GM12864 (cell line): Measurements from ENCODE around the gene SIPA1L3.

Source experiments
- DNase-seq: peaks from one replicate; pipeline ENCODE4 v3.0.0-alpha.2; 2011; ENCODE audit warnings: low read depth
- H3K4me3 ChIP-seq: 2 replicates; pipeline ENCODE4 v1.5.1; 2011; ENCODE audit warnings: mild to moderate bottlenecking, low read depth, low read length, control low read depth
- TF ChIP-seq, protein P1 (sequence below): IDR thresholded peaks from 2 replicates; pipeline ENCODE4 v1.5.1; 2011; ENCODE audit warnings: low read depth, mild to moderate bottlenecking, moderate library complexity, low read length, control low read depth, inconsistent platforms; ENCODE audit errors: missing control alignments

Gene SIPA1L3

DNA sequence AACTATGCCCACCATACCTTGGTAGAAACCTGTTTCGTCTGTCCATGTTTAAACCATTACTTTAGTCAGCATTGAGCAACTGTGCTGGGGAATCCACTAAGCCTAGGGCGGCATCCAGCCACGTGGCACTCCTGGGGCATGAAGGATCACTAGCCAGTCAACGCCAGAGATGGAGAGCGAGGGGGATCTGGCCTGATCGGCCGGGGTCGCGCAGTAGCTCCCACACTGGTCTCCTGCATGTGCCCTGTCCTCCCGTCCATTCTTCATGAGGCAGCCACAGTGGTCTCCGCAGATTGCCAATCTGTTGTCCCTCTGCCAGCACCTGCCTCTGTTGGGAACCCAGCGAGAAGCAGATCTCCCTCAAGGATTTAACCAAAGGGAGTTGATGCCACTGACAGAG is 207.6 kb downstream of the SIPA1L3 start:
- TF ChIP-seq, protein P1, sequence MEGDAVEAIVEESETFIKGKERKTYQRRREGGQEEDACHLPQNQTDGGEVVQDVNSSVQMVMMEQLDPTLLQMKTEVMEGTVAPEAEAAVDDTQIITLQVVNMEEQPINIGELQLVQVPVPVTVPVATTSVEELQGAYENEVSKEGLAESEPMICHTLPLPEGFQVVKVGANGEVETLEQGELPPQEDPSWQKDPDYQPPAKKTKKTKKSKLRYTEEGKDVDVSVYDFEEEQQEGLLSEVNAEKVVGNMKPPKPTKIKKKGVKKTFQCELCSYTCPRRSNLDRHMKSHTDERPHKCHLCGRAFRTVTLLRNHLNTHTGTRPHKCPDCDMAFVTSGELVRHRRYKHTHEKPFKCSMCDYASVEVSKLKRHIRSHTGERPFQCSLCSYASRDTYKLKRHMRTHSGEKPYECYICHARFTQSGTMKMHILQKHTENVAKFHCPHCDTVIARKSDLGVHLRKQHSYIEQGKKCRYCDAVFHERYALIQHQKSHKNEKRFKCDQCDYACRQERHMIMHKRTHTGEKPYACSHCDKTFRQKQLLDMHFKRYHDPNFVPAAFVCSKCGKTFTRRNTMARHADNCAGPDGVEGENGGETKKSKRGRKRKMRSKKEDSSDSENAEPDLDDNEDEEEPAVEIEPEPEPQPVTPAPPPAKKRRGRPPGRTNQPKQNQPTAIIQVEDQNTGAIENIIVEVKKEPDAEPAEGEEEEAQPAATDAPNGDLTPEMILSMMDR: no peak
- DNase-seq: no peak
- H3K4me3 ChIP-seq: no peak overlapping the region

DNA sequence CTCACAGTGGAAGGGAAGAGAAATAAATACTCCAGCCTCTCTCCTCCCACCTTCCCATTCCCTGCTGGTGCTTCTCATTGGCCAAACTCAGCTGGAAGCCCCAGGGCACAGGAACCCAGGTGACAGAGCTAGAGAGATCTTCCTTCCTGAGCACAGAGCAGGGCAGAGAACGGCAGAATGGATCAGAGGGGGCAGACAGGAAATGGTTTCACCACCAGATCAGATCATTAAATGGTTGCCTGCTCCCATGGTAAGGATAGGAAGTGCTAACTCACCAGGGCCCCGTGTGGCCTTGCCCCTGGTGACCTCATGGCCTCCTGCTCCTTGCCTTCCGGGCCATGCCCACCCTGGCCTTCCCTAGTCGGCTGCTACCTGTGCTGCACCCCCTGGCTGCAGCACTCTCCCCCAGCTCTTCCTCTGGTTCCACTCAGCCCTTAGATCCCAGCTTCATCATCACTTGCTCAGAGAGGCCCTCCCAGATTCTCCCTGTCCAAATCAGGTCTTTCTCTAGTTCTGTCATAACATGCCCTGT is 208.3 kb downstream of the SIPA1L3 start:
- no peak for DNase-seq
- TF ChIP-seq, protein P1: no peak
- no peak overlapping the region for H3K4me3 ChIP-seq

DNA sequence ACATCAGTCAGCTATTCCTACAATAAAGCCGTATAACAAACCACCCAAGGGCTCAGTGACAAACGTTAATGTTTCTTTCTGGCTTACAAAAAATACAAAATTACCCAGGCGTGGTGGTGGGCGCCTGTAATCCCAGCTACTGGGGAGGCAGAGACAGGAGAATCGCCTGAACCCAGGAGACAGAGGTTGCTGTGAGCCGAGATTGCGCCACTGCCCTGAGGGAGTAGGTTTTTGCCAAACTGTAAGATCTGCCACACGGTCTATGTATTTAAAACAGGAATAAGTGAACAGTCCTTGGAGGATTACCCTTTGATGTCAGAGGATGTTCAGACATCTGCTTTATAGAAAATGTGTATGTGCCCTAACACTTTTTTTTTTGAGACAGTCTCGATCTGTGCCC is 211.2 kb downstream of the SIPA1L3 start:
- no peak overlapping the region for H3K4me3 ChIP-seq
- TF ChIP-seq, protein P1: no peak
- DNase-seq: no peak

DNA sequence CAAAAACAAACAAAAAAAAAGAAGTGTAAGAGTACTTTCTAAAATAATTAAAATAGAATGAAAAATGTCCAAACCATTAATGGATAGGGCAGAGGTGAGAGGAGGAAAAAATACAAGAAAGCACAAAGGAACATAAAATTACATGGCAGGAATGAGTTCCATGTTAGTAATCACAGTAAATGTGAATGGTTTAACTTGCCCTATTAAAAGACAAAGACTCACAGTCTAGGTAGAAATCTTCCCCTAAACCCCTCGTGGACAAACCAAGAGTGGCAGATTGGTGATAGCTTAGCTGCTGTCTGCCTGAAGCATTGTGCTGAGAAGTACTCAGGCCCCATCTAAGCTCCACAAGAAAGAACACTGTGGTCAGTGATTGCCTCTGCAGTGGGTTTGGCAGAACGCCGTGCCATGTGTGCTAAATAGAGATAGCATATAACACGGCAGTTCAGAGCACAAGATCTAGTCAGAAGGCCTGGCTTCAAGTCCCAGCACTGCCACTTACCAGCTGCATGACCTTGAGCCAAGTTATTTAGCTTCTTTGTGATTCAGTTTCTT is 213.5 kb downstream of the SIPA1L3 start:
- H3K4me3 ChIP-seq: no peak overlapping the region
- TF ChIP-seq, protein P1: no peak
- no peak for DNase-seq

DNA sequence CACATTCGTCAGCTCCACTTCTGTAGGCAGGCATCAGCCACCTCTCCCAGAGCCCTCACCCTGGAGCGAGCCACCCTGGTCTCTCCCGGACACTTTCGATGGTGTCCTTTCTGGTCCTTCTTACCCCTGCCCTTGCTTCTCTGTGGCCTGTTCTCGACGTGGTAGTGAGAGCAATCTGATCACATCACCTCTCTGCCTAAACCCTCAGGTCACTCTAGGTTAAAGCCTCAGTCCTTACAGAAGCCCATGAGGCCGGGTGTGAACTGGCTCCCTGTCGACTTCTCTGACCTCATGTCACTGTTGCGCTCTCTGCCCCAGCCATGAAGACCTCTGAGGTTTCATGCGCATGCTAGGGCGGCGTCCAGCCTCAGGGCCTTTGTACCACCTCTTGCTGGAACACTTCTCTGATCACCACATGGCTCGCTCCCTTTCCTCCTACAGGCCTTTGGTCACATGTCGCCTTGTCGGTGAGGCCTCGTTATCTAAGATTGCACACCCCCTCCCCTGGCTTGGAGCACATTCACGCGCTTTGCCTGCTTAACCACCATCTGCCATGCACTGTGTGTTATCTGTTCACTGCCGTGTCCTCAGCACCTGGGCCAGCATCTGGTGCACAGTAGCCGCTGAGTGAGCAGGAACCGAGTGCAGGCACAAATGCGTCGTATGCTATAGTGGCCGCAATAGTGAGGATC is 215.5 kb downstream of the SIPA1L3 start:
- no peak for DNase-seq
- H3K4me3 ChIP-seq: no peak overlapping the region
- TF ChIP-seq, protein P1: no peak

DNA sequence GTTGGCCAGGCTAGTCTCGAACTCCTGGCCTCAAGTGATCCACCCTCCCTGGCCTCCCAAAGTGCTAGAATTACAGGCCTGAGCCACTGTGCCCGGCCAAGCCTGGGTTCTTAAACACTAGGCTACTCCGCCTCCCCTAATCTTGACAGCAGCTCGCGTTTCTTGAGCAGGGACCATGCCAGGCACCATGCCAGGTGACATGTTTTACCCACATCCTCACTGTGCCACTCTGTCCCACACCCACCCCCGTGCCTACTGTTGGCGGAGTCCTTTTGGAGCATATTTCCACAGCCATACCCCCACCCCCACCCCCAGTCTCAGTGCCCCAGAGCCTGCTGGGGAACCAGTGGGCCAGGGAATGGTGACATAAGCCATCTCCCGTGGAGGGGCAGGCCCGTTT is 218.2 kb downstream of the SIPA1L3 start:
- TF ChIP-seq, protein P1: no peak
- no peak for DNase-seq

DNA sequence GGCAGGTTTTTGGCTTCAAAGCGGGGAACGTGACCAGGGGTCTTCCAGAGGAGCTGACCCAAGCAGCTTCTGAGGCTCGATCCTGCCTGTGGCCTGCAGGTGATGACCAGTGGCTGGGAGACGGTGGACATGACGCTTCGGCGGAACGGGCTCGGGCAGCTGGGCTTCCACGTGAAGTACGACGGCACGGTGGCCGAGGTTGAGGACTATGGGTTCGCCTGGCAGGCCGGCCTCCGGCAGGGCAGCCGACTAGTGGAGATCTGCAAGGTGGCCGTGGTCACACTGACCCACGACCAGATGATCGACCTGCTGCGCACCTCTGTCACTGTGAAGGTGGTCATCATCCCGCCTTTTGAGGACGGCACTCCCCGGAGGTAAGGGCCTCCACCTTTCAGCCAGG is 223.4 kb downstream of the SIPA1L3 start:
- no peak for DNase-seq
- no peak overlapping the region for H3K4me3 ChIP-seq
- TF ChIP-seq, protein P1: no peak

More for the DNA sequence above, 218.2 kb downstream of the SIPA1L3 start:
- no peak overlapping the region for H3K4me3 ChIP-seq
